ENCODE data around the gene WNT7A.
A peak's percentile ranks its signal among the peaks of the same experiment; 100 is the strongest.
"Not testable (repeated sequence)": the region's sequence is repeated elsewhere in the genome, so short reads cannot be mapped to it uniquely, and the experiment has no call there.

WNT7A gene

DNA sequence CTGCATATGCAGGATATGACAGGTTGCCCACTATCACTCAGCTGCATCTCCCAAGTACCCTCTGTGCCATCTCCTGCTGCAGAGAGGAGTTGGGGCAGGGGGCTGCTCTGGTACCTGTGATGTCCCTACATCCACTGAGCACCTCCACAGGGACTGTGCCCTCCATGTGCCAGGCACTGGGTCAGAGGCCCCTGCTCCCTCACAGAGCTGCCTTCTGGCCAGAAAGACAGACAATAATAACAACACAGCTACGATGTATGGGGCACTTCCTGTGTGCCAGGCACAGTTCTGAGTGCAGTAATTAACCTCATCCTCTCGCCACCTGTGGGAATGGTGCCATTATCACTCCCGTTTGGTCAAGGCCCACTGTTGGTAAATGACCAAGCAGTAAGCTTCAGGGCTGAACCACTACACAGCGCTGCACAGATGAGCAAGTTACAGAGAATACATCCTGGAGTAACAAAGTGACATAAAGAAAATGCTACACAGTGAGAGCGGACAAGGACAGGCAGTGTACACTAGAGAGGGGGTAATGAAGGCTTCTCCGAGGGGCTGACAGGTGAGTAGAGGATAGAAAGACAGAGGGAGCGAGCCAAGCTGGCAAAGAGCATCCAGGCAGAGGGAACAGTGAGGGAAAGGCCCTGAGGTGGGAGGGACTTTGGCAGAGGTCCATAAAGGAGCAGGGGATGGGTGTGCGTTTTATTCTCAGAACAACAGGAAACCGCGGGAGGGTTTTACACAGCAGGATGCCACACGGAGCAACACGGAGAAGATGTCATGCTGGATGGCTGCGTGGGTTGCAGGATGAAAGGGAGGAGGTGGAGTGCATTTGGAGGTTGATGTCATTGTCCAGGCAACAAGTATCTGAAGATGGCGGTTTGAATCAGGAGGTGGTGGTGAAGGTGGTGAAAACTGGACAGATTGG, 13.6 kb downstream of the WNT7A start:
- DNase-seq (ENCODE audit: low spot score) (peak; percentile 54), FAIRE-seq (peak; percentile 68)

DNA sequence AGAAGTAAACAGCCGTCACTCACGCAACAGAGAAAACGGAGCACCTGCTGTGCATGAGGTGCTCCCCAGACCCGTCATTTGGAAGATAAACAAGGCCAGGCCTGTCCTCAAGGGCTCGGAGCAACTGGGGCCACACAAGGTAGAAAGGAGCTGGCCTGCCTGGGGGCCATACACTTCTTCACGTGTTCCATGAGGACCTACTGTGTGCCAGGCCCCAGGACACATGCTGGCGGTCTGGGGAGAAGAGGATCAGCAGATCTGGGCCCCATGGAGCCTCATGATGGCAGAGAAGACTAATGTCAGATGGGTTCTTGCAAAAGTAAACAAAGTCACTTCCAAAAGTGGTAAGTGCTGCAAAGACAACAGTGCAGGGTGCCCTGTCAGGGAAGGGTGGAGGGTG, 14.3 kb downstream of the WNT7A start:
- DNase-seq (ENCODE audit: low spot score) = no peak
- FAIRE-seq = no peak

DNA sequence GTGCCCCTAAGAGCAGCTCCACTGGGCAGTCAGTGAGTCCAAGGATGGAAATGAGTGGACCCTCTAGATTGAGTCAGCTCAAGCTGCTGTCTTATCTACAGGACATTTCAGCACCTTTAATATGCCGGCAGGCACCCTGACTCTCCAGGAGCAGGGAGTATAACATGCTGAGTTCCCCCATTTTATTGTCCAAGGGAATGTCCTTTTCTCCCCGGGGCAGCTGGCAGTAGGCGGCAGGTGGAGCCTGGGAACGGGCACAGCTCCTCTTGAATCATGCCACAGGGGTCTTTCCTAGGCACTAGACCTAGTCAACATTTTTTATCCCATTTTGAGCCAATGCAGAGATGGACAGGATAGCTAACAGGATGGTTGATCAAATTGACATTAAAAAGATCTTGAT, 14.8 kb downstream of the WNT7A start:
- DNase-seq (ENCODE audit: low spot score) = no peak
- no peak for FAIRE-seq

DNA sequence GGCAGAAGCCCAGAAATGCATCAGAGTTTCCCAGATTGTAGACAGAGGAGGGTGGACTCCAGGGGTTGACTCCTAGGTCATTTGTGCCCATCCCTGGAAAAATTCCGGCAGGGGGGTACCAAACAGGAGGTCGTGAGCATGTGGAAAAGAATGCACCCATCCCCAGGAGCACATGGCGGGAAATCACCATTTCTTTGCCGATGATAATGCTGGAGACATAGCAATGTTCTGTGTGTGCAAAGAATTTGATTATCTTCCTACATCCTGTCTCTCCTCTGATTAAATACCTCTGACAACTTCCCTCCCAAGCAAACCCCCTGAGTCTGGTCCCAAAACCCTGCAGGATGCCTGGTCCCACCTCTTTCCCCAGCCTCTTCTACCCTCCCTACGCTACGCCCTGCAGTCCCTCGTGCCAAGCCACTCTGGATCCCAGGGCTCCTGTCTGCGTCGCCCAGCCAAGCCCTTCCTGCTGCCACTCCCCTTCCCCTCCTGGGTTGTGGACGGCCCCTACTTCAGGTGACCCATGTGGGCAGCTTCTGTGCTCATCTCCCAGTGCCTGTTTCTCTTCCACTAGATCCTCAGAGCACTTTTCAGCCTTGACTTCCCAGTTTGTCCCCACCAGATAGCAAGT, 15.8 kb downstream of the WNT7A start:
- FAIRE-seq = no peak
- no peak for DNase-seq (ENCODE audit: low spot score)

DNA sequence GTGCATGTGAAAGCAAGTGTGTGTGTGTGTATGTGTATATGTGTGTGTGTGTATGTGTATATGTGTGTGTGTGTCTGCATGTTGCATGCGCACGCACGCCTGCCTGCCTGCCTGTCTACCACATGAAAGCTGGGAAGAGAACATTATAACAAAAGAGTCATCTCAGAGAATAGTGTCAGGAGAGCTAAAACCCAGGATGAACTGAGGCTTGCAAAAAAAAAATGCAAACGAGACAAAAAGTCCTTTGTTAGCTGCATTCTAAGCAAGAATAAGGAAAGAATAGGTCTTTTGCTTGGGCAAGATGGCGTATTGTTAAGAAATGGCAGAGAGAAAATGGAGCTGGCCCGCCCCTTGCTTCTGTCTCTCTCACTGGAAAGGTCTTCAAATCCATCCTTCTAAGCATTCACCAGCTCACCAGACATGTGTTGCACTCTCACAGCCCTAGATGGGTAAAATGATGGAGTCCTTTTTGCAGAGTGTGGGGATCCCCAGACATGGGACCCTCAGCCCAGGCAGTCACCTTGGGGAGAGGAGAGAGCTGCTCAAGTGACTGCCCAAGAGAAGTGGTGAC, 16.4 kb downstream of the WNT7A start:
- DNase-seq (ENCODE audit: low spot score) (no peak), FAIRE-seq (no peak)

DNA sequence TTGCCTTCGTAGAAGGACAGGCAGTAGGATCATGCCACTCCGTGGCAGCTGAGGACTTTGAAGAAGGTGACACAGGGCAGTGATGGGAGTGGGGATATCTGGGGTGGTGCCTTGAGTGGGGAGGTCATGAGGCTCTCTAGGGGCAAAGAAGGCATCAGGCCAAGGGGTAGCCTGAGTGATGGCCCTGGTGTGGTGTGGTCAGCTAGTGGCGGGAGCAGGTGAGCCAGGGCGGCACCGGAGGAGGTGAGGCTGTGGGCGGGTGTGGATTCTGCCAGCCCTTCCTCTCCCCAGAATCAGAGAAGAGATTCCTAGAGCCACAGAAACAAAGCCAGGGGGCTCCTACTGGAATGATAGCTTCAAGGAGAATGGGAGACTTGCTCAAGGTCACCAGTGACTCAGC, 18.4 kb downstream of the WNT7A start:
- FAIRE-seq (peak; percentile 17), DNase-seq (ENCODE audit: low spot score) (no peak)

DNA sequence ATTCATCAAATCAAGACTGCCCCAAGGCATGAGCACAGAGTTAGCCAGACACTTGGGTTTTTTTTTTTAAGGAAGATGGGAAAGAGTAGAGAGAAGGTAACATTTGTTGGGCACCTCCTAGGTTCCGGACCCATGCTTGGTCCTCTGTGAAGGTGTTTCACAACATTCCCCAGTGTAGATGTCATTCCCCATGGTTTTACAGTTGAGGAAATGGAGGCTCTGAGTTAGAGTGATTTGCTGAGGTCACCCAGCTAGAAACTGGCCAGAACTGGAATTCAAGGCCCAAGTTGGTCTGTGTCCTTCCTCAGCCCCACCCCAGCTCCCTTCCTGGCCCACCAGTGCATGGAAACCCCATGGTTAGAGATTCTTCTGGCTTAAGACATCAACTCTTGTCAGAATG, 19.9 kb downstream of the WNT7A start:
- DNase-seq (ENCODE audit: low spot score) = no peak
- FAIRE-seq = no peak

DNA sequence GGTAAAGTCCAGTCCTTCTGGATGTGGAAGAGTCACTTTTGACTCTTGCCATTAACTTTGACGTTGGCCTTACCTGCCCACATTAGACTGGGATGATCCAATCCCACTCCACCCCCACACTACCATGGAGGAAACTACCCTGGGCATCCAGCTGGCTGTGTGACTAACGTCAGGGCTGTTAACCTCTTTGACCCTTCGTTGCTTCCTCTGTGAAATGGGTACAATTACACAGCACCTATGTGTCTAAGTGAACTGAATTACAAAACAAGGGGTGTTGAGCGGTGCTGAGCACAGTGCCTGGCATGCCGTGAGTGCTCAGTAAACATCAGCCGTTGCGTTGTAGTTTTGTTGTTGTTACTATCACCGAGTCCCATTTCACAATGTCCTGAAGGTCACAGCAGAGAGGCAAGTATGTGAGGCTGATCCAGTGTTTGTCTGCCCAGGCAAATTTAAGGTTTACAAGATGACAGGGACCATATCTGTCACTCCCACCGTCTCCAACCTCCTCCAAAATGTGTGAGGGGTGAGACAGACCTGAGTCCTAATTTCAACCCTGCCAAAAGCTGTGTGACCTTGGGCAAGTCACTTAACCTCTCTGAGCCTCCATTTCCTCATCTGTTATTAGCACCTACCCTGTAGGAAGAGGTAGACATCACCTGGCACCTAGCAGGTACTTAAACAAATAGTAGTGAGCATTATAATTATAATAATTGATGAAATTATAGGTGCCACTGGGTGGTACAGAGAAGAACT, 20.9 kb downstream of the WNT7A start:
- FAIRE-seq (peak; percentile 87), DNase-seq (ENCODE audit: low spot score) (no peak)

DNA sequence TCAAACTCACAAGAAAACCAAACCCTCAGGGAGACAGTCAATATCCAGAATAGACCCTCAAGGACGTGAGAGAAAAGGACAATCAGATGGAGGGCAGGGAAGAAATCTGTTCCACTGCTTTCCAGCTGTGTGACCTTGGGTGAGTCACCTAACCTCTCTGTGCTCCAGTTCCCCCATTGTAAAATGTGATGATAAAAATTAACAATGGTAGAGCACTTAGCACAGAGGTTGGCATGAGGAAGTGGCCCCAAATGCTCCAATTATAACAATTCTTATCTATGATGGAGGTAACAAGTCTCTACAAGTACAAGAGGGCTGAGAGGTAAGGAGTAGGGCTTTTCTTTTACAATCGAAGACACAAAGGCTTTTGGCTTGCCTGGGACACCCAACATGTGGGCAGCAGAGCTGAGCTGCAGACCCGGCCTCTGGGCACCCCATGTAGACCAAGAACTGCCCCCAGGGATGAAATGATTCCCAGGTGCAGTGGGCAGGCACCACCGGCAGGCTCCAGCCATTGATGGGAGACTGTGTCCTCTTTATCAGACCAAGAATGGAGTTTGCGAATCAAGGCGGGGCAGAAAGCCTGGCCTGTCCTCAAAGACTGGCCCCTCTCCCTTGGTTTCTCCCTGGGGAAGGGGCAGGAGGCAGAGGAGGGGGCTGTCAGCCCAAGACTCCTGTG, 22.0 kb downstream of the WNT7A start:
- DNase-seq (ENCODE audit: low spot score) = no peak
- no peak for FAIRE-seq

DNA sequence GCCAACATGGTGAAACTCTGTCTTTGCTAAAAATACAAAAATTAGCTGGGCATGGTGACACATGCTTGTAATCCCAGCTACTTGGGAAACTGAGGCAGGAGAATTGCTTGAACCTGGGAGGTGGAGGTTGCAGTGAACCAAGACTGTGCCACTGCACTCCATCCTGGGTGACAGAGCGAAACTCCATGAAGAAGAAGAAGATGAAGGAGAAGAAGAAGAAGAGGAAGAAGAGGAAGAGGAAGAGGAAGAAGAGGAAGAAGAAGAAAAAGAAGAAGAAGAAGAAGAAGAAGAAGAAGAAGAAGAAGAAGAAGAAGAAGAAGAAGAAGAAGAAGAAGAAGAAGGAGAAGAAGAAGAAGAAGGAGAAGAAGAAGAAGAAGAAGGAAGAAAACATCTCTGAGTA, 23.2 kb downstream of the WNT7A start:
- DNase-seq (ENCODE audit: low spot score); FAIRE-seq: not testable (repeated sequence)

DNA sequence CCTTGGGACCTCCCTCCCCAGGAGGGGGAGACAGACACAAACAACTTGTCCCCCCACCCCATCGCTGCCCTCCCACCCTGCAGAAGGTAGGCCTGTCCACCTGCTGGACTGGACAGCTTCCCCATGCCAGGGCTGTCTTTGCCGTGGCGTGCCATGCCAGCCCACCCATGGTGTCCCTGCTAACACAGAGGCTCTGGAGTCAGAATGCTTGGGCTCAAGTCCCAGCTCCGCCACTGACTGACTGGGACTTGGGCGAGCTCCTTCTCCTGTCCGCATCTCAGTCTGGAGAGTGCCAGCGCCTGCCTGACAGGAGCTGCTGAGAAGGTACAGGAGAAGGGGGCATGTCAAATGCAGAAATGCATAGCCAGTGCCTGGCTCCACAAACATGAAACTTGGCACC, 23.9 kb downstream of the WNT7A start:
- no peak for DNase-seq (ENCODE audit: low spot score)
- no peak for FAIRE-seq

DNA sequence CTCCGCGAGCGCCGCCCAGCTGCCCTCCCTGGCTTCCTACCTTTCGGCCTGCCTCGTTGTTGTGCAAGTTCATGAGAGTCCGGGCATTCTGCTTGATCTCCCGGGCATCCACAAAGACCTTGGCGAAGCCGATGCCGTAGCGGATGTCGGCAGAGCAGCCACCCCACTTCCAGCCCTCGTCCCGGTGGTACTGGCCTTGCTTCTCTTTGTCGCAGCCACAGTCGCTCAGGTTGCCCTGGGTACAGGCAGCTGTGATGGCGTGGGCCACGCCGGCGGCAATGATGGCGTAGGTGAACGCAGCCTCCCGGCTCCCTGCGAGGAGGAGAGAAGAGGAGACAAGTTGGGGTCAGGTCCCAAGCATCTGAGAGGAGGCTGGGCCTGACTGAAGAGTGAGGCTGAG, 25.4 kb downstream of the WNT7A start:
- DNase-seq (ENCODE audit: low spot score) = no peak
- FAIRE-seq = no peak

DNA sequence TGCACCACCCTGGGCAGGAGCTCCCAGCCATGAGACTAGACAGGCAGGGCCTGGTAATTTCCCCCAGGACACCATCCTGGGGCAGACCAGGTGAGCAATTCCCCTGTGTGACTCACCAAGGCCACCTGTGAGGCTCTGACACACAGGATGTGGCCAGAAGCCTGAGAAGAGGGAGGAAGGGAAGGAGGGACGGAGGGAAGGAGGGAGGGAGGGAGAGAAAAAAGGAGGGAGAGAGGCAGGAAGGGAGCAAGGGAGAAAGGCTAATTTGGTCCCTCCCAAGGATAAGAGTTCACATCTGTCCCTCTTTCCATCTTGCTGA, 25.9 kb downstream of the WNT7A start:
- peak; percentile 92 for DNase-seq (ENCODE audit: low spot score)

DNA sequence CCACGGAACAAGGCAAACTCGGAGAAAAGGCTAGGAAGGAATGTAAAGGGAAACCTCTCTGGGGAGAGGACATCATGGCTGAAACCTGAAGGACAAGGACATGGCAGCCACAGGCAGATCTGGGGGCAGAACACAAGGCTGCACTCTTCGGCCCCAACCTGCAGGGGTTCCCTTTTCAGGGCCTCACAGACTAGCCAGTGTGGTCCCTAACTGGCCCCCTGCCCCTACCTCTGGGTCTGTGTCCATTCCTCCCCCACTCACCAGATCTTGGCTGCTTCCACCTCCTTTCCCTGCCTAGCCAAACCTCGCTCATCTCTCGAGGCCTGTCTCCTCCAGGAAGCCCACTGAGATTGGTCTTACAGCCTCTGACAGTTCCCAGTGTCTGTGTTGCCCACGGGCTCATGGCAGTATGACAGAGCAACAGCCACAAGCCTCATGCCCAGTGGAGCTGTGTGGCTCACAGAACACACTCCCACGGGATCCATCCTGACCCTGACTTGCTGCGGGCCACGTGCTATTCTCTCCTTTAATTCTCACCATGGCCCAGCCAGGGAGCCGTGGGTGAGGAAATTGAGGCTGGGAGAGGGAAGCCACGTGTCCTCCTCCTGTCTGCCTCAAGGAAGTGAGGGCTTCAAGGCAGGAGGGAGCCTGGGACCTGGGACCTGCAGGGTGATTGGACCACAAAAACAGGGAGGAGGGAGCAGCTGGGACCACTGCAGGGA, 26.5 kb downstream of the WNT7A start:
- FAIRE-seq = peak; percentile 62
- no peak for DNase-seq (ENCODE audit: low spot score)

More for the DNA sequence above, 25.9 kb downstream of the WNT7A start:
- peak; percentile 86 for FAIRE-seq

DNA sequence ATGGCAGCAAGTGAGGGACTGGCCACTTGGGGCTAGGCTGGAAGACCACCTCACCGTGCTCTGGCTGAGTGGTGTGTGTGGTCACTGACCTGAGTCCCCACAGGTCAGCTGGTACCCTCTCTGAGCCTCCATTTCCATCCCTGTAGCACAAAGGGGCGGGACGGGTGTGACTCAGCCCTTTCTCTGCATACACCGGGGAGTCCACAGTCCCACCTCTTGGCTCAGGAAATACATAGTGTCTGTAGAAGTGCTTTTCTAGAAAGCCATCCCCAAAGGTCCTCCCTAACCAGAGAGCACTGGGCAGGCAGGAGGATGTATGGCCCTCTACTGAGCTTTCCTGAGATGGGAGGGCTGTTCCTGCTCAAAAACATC, 27.2 kb downstream of the WNT7A start:
- FAIRE-seq = no peak
- peak; percentile 58 for DNase-seq (ENCODE audit: low spot score)

DNA sequence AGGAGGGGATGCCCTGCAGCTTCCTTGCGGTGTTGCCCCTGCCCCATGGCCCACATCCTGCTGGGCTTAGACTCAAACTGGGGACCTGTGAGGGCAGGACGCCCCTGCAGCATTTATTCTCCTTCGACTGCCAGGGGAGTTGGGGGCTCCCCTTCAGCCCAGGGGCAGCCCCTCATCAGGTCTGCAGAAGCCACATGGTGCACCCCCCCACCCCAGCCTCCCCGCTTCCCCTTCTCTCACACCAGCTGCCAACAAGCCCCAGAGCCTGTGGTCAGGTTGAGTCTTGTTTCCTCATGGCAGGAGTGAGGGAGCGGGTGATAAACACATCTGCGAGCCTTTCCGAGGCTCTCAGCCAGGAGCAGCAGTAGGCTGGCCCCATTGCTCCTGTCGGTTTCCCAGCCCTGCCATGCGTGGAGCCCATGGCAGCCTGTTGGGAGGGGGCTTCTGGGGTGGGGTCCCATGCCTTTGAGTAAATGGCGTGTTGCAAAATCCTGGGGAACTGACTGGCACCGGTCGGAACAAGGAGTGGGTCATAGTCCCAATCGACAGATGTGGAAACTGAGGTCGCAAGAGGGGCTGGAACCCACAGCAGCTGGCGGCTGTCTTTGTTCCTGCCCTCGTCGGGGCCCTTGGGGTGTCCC, 27.8 kb downstream of the WNT7A start:
- FAIRE-seq (no peak), DNase-seq (ENCODE audit: low spot score) (no peak)

DNA sequence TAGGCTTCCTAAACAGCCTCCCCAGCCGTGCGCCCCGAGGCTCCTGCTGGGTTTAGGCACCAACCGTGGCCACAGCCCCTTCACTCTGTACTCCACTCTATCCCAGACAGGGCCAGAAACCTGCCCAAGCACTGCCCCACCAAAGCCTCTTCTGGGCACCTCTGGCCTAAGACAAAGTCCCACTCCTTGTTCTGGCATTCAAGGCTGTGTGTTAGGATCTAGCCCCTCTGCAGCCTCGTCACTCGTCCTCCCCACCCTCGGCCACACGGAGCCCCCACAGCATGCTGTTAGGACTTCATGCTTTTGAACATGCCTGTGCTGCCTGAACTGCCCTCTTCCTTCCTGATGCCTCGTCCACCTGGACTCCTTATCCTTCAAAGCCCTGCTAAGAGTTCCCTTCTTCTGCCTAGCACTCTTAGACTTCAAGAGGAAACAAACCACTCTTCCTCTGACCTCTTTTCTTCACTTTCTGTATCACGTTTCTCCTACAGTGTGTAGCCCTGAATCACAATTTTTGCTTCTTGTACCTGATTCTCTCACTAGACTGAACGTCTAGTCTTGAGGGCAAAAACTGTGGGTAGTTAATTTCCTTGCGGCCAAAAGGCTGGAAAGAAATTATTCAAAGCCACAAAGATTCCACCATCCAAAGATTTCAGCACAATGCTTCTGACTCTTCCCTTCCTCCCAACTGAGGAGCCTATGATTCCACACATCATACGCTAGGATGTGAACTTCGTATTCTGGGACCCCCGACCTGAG, 28.6 kb downstream of the WNT7A start:
- DNase-seq (ENCODE audit: low spot score) (no peak), FAIRE-seq (peak; percentile 86)

DNA sequence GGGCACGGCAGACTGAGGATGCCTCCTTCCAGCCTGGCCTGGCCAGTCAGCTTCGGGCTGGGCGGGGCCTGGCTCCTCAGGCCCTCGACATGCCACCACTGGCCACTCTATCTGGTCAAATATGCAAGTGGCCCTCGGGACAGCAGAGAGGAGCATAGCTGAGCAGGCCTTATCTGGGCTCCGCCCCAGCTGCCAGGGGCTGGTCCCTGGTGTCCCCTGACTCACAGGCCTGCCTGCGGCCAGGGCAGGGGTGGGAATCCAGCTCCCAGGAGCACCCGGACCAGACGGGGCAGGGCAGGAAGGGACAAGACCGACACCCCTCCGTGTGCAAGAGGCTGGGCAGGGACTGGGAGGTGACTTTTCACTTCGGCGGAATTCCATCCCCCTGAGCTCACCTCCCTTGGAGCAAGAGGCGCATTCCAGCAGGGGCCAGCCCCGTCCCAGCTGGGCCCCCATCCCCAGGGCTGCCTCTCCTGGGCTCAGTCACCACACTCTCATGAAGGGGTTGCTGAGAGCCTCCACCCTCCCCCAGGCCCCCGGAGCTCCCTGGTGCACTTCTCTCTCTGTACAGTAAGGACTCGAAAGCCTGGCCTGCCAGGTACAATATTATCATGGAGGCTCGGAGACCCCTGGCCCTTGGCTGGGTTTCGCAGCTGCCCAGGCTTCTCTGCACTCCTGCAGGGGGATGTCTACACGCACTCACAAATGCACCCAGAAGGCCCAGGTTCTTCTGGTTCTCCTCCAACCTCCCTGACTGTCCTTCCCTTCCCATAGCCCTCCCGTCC, 29.5 kb downstream of the WNT7A start:
- peak; percentile 88 for FAIRE-seq
- peak; percentile 98 for DNase-seq (ENCODE audit: low spot score)

DNA sequence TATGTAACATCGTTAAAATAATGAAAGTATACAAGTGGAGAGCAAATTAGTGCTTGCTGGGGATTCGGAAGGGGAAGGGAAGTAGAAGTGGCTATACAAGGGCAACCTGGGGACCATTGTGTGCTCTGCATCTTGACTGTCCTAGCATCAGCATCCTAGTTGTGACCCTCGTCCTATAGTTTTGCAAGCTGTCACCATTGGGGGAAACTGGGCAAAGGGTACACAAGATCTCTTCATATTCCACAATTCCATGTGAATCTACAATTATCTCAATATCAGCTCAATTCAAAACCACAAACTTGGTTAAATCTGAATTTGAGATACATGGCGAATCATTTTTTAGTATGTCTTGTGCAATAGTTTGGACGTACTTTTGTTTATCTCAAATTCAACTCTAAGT, 30.9 kb downstream of the WNT7A start:
- no peak for DNase-seq (ENCODE audit: low spot score)

More for the DNA sequence above, 30.9 kb downstream of the WNT7A start:
- FAIRE-seq = no peak
